Measurements from ENCODE around the gene NRXN3. TPM values are rescaled to one million over a fixed set of nuclear protein-coding genes. Genes with fewer than 3 reads are reported as not detected.

Gene NRXN3
- total RNA-seq, 1 donor from 2014 or later: 11.4 TPM

- H3K9me3 Mint-ChIP-seq: no peaks in the 10 kb centered on the region
- no peak overlapping the region for H3K27ac Mint-ChIP-seq
- no peaks in the 10 kb centered on the region for H3K4me1 Mint-ChIP-seq
- H3K4me3 Mint-ChIP-seq: no peak overlapping the region
- peaks cover 69% of the 10 kb centered on the region for H3K27me3 Mint-ChIP-seq (ENCODE audit: low read depth)
- TF ChIP-seq CTCF (IDR thresholded peaks at IDR 0.05; ENCODE audit: unreplicated experiment): no peak
- DNase-seq (ENCODE audit: low spot score in 2 of 2, unreplicated experiment in 2 of 2): no peak
- no peaks in the 10 kb centered on the region for H3K36me3 Mint-ChIP-seq
Observed at GRCh38 chr14:78182722-78183121, 12.5 kb downstream of the NRXN3 start.

- no peaks in the 10 kb centered on the region for H3K4me1 Mint-ChIP-seq
- no peak overlapping the region for H3K4me3 Mint-ChIP-seq
- H3K9me3 Mint-ChIP-seq: no peaks in the 10 kb centered on the region
- H3K36me3 Mint-ChIP-seq: no peaks in the 10 kb centered on the region
- no peak for TF ChIP-seq CTCF (IDR thresholded peaks at IDR 0.05; ENCODE audit: unreplicated experiment)
- no peak for DNase-seq (ENCODE audit: low spot score in 2 of 2, unreplicated experiment in 2 of 2)
- no peak overlapping the region for H3K27ac Mint-ChIP-seq
- peaks cover 70% of the 10 kb centered on the region for H3K27me3 Mint-ChIP-seq (ENCODE audit: low read depth)
Observed at GRCh38 chr14:78184157-78184556, 14.0 kb downstream of the NRXN3 start.

- no peak for TF ChIP-seq CTCF (IDR thresholded peaks at IDR 0.05; ENCODE audit: unreplicated experiment)
- H3K9me3 Mint-ChIP-seq: no peaks in the 10 kb centered on the region
- no peak for DNase-seq (ENCODE audit: low spot score in 2 of 2, unreplicated experiment in 2 of 2)
Observed at GRCh38 chr14:78186277-78186676, 16.1 kb downstream of the NRXN3 start.

GRCh38 chr14:78188882-78189281, 18.7 kb downstream of the NRXN3 start:
- Mint-ChIP-seq H3K27me3 (ENCODE audit: low read depth) (peaks cover 66% of the 10 kb centered on the region), H3K27ac (no peak overlapping the region), H3K9me3 (no peaks in the 10 kb centered on the region), H3K4me3 (no peak overlapping the region), H3K4me1 (no peaks in the 10 kb centered on the region), H3K36me3 (no peaks in the 10 kb centered on the region)
- no peak for DNase-seq (ENCODE audit: low spot score in 2 of 2, unreplicated experiment in 2 of 2)
- no peak for TF ChIP-seq CTCF (IDR thresholded peaks at IDR 0.05; ENCODE audit: unreplicated experiment)

More at GRCh38 chr14:78186277-78186676, 16.1 kb downstream of the NRXN3 start:
- Mint-ChIP-seq H3K27me3 (ENCODE audit: low read depth) (peaks cover 73% of the 10 kb centered on the region), H3K4me1 (no peaks in the 10 kb centered on the region), H3K27ac (no peak overlapping the region), H3K36me3 (no peaks in the 10 kb centered on the region), H3K4me3 (no peak overlapping the region)

GRCh38 chr14:78195431-78195830, 25.3 kb downstream of the NRXN3 start:
- Mint-ChIP-seq H3K27ac (no peak overlapping the region), H3K4me3 (no peak overlapping the region), H3K27me3 (ENCODE audit: low read depth) (peaks cover 10% of the 10 kb centered on the region), H3K9me3 (no peaks in the 10 kb centered on the region), H3K4me1 (no peaks in the 10 kb centered on the region), H3K36me3 (no peaks in the 10 kb centered on the region)
- no peak for TF ChIP-seq CTCF (IDR thresholded peaks at IDR 0.05; ENCODE audit: unreplicated experiment)
- DNase-seq (ENCODE audit: low spot score in 2 of 2, unreplicated experiment in 2 of 2): no peak

- Mint-ChIP-seq H3K27ac (no peak overlapping the region), H3K4me3 (no peak overlapping the region), H3K4me1 (no peaks in the 10 kb centered on the region), H3K36me3 (no peaks in the 10 kb centered on the region), H3K27me3 (ENCODE audit: low read depth) (peaks cover 8% of the 10 kb centered on the region), H3K9me3 (no peaks in the 10 kb centered on the region)
- no peak for TF ChIP-seq CTCF (IDR thresholded peaks at IDR 0.05; ENCODE audit: unreplicated experiment)
- DNase-seq (ENCODE audit: low spot score in 2 of 2, unreplicated experiment in 2 of 2): no peak
Observed at GRCh38 chr14:78196323-78196722, 26.1 kb downstream of the NRXN3 start.

All from mesothelial cell of epicardium (in vitro differentiated cells).